ENCODE data around the gene ZNF692. TPM values are rescaled to one million over a fixed set of nuclear protein-coding genes. Genes with fewer than 3 reads are reported as not detected.

Gene ZNF692
- total and polyA plus RNA-seq, 2 of the 13 experiments (the other 11 are each of a cell fraction or from before 2014, with no cell fraction given): 27.3 to 45.8 TPM

GRCh38 chr1:248825909-248826760 is 32.8 kb downstream of the ZNF692 start, which contains the start of gene SH3BP5L (continued):
- TF ChIP-seq YY1 (IDR thresholded peaks at IDR 0.05; ENCODE audit: insufficient read depth, insufficient replicate concordance, low read depth, low read length): peak; percentile 99
- peak; percentile 78; the same call in 1 of the 2 replicates for TF ChIP-seq ZFP90 (CRISPR knock-in tag; IDR thresholded peaks at IDR 0.05; ENCODE audit: borderline replicate concordance)
- 0 out of 2 replicates have a peak, but pooled peaks have one; percentile 47 for TF ChIP-seq HIC2 (CRISPR knock-in tag; IDR thresholded peaks at IDR 0.05; ENCODE audit: low read depth)
- TF ChIP-seq FLYWCH1 (CRISPR knock-in tag; IDR thresholded peaks at IDR 0.05): no peak
- no peak for TF ChIP-seq ZNF251 (CRISPR knock-in tag; IDR thresholded peaks at IDR 0.05)
- TF ChIP-seq CBFB (CRISPR knock-in tag; IDR thresholded peaks at IDR 0.05): no peak
- no peak for TF ChIP-seq CSRNP2 (CRISPR knock-in tag; conservative IDR thresholded peaks at IDR 0.05; ENCODE audit: low read depth)
- no peak; the same call in 1 of the 2 replicates for TF ChIP-seq ZNF143 (CRISPR knock-in tag; IDR thresholded peaks at IDR 0.05)
- TF ChIP-seq TBX3 (IDR thresholded peaks at IDR 0.05; ENCODE audit: borderline replicate concordance): peak; percentile 65; the same call in 1 of the 2 replicates
- peak; percentile 76; the same call in 1 of the 2 replicates for TF ChIP-seq TBX2 (CRISPR knock-in tag; IDR thresholded peaks at IDR 0.05; ENCODE audit: borderline replicate concordance)
- TF ChIP-seq MED13 (CRISPR knock-in tag; IDR thresholded peaks at IDR 0.05): no peak
- no peak for TF ChIP-seq ZNF296 (CRISPR knock-in tag; conservative IDR thresholded peaks at IDR 0.05)
- no peak; the same call in 1 of the 2 replicates for TF ChIP-seq ISL2 (CRISPR knock-in tag; IDR thresholded peaks at IDR 0.05)
- TF ChIP-seq STAT5B (CRISPR knock-in tag; IDR thresholded peaks at IDR 0.05): no peak
- no peak for TF ChIP-seq SIX4 (CRISPR knock-in tag; IDR thresholded peaks at IDR 0.05)
- TF ChIP-seq ZNF138 (CRISPR knock-in tag; IDR thresholded peaks at IDR 0.05; ENCODE audit: low read depth): no peak
- no peak for TF ChIP-seq PHB2 (IDR thresholded peaks at IDR 0.05; ENCODE audit: partially characterized antibody)
- TF ChIP-seq, protein P1, sequence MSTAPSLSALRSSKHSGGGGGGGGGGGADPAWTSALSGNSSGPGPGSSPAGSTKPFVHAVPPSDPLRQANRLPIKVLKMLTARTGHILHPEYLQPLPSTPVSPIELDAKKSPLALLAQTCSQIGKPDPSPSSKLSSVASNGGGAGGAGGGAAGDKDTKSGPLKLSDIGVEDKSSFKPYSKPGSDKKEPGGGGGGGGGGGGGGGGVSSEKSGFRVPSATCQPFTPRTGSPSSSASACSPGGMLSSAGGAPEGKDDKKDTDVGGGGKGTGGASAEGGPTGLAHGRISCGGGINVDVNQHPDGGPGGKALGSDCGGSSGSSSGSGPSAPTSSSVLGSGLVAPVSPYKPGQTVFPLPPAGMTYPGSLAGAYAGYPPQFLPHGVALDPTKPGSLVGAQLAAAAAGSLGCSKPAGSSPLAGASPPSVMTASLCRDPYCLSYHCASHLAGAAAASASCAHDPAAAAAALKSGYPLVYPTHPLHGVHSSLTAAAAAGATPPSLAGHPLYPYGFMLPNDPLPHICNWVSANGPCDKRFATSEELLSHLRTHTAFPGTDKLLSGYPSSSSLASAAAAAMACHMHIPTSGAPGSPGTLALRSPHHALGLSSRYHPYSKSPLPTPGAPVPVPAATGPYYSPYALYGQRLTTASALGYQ (CRISPR knock-in tag; IDR thresholded peaks at IDR 0.05): peak; percentile 12; the same call in 1 of the 2 replicates
- TF ChIP-seq, protein P2, sequence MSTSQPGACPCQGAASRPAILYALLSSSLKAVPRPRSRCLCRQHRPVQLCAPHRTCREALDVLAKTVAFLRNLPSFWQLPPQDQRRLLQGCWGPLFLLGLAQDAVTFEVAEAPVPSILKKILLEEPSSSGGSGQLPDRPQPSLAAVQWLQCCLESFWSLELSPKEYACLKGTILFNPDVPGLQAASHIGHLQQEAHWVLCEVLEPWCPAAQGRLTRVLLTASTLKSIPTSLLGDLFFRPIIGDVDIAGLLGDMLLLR (CRISPR knock-in tag; IDR thresholded peaks at IDR 0.05): 0 out of 2 replicates have a peak, but pooled peaks have one; percentile 4
- peak; percentile 30; the same call in 1 of the 2 replicates for TF ChIP-seq STAT6 (CRISPR knock-in tag; IDR thresholded peaks at IDR 0.05; ENCODE audit: borderline replicate concordance)
- peak; percentile 59; the same call in 1 of the 2 replicates for TF ChIP-seq SATB2 (CRISPR knock-in tag; IDR thresholded peaks at IDR 0.05)

All from HepG2 (cell line).